Measurements from ENCODE around the gene FBXO41.
A peak's percentile ranks its signal among the peaks of the same experiment; 100 is the strongest.

The FBXO41 gene

DNA sequence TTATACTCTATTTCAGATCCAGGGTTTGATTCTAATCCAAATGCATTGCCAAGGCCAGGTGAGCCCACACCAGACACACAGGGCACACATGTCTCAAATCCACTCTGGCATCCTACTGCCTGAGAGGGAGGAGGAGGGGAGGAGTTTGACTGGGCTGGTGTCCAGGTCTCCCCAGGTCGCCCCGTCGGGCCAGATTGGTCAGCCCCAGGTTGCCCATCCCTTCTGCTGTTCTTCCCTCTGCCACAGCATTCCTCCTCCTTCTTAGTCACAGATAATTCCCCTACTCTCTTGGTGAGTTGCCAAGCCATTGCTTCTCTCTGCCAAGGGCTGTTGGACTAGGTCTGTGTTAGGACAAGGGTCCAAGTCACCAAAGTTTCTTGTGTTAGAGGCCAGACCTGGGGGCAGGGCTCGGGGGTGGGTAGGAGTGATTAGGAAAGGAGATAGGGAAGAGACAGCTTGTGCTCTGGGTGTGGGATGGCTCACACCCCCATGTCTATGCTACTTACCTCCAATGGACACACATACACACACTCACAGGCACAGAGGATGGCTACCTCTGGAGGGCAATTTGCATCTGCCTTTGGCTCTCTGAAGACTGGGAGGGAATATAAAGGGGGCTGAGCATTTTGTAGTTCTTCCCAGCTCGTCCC is 11.6 kb upstream of the FBXO41 start:
- no peaks in the 10 kb centered on the region for H3K36me3 ChIP-seq (ENCODE audit: control insufficient read depth, insufficient read depth, low read length)
- H3K18ac ChIP-seq (ENCODE audit: low read length) = no peak overlapping the region
- H3K27ac ChIP-seq (ENCODE audit: low read depth, low read length) = no peak overlapping the region
- H3K23ac ChIP-seq (ENCODE audit: low read length) = no peak overlapping the region
- no peak overlapping the region for H3K4me3 ChIP-seq (ENCODE audit: low read length)
- H3K4ac ChIP-seq (ENCODE audit: low read depth, low read length) = no peak overlapping the region
- no peak overlapping the region for H2BK120ac ChIP-seq (ENCODE audit: low read depth, low read length)
- no peaks in the 10 kb centered on the region for H3K4me1 ChIP-seq (ENCODE audit: control insufficient read depth, low read depth, low read length)
- H3K27me3 ChIP-seq (ENCODE audit: insufficient read depth, low read length, poor library complexity) = peaks cover 24% of the 10 kb centered on the region
- no peak overlapping the region for H3K9ac ChIP-seq (ENCODE audit: low read length)
- no peaks in the 10 kb centered on the region for H3K79me1 ChIP-seq (ENCODE audit: low read length)
- no peak overlapping the region for H3K56ac ChIP-seq (ENCODE audit: low read length)
- no peak for DNase-seq
- no CpG with 5 or more reads among the region's 5 CpGs for WGBS (ENCODE audit: extremely low coverage, insufficient coverage, low lambda C conversion rate)
- no peak overlapping the region for H2BK15ac ChIP-seq (replicated peaks; ENCODE audit: low read depth)
- H3K4me2 ChIP-seq (ENCODE audit: low read length) = no peak overlapping the region
- no peak overlapping the region for H2AK5ac ChIP-seq (ENCODE audit: low read length)
- H2BK5ac ChIP-seq (ENCODE audit: low read length) = no peak overlapping the region
- H3K79me2 ChIP-seq (ENCODE audit: control insufficient read depth, insufficient read depth, low read length) = no peaks in the 10 kb centered on the region
- H4K5ac ChIP-seq (ENCODE audit: low read length) = no peak overlapping the region
- no peak overlapping the region for H4K8ac ChIP-seq (ENCODE audit: low read depth, low read length)

DNA sequence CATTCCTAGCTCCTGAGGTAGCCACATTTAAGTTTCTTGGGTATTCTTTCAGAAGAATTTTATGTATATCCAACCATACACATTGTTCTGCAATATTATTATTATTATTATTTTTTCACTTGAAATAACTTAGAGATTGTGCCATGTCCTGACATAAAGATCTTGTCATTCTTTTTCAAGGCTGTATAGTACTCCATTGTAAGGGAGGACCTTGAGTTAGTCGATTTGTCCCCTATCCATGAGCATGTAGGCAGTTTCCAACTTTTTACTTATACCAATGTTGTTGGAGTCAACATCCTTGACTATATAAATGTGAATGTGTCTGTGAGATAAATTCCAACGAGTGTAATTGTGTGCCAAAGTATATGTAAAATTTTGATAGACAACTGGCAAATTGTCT is 10.0 kb upstream of the FBXO41 start:
- no peak overlapping the region for H3K4me2 ChIP-seq (ENCODE audit: low read length)
- H3K18ac ChIP-seq (ENCODE audit: low read length) = no peak overlapping the region
- no peak overlapping the region for H3K23ac ChIP-seq (ENCODE audit: low read length)
- no peak overlapping the region for H3K56ac ChIP-seq (ENCODE audit: low read length)
- no peak overlapping the region for H2BK5ac ChIP-seq (ENCODE audit: low read length)
- no peak overlapping the region for H4K8ac ChIP-seq (ENCODE audit: low read depth, low read length)
- no peak overlapping the region for H3K4me3 ChIP-seq (ENCODE audit: low read length)
- no peaks in the 10 kb centered on the region for H3K4me1 ChIP-seq (ENCODE audit: control insufficient read depth, low read depth, low read length)
- no peak overlapping the region for H2BK15ac ChIP-seq (replicated peaks; ENCODE audit: low read depth)
- H3K79me1 ChIP-seq (ENCODE audit: low read length) = no peaks in the 10 kb centered on the region
- no peak for DNase-seq
- WGBS (ENCODE audit: extremely low coverage, insufficient coverage, low lambda C conversion rate) = no CpG with 5 or more reads among the region's 2 CpGs
- no peaks in the 10 kb centered on the region for H3K36me3 ChIP-seq (ENCODE audit: control insufficient read depth, insufficient read depth, low read length)
- no peak overlapping the region for H2BK120ac ChIP-seq (ENCODE audit: low read depth, low read length)
- H3K27ac ChIP-seq (ENCODE audit: low read depth, low read length) = no peak overlapping the region
- H2AK5ac ChIP-seq (ENCODE audit: low read length) = no peak overlapping the region
- H3K9ac ChIP-seq (ENCODE audit: low read length) = no peak overlapping the region
- no peak overlapping the region for H4K5ac ChIP-seq (ENCODE audit: low read length)
- H3K4ac ChIP-seq (ENCODE audit: low read depth, low read length) = no peak overlapping the region
- no peaks in the 10 kb centered on the region for H3K79me2 ChIP-seq (ENCODE audit: control insufficient read depth, insufficient read depth, low read length)
- peaks cover 27% of the 10 kb centered on the region for H3K27me3 ChIP-seq (ENCODE audit: insufficient read depth, low read length, poor library complexity)

DNA sequence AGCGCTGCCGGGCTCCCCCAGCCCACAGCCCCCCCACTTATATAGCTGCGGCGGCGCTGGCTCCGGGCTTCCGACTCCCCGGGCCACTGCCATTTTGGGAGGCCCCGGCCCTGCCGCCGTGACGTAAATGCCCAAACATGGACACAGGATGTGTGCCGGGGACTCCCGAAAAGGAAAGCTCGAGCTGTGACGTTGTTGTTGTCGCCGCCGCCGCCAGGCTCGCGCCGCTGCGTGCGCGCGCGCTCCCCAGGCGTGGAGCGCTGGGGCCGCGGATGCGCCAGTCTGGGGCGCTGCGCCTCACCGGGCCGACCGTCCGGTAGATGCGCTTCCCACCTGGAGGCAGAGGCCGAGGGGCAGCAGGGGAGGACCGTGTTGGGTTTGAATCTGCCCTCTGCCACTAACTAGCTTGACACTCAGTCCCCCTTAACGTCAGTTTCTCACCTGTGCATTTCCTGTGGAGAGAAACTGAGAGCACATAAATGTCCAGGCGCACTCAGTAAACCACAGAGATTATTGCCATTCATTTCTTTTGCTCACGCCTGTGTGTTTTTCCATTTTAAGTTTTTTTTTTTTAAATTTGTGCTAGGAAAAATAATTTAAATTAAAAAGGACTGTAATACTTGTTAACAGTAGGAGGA is 9.4 kb upstream of the FBXO41 start, which contains the start of gene EGR4:
EGR4 (minus strand) TSS at position 15 of the 638 bp plus-strand sequence. CDS start 231 bp downstream, outside the sequence.
- no peak within 1 kb of the TSS for H2BK5ac ChIP-seq (ENCODE audit: low read length)
- peak; percentile 90 for DNase-seq
- no peak within 1 kb of the TSS for H3K23ac ChIP-seq (ENCODE audit: low read length)
- H3K4me3 ChIP-seq (ENCODE audit: low read length) = peak within 1 kb of the TSS; percentile 44
- no peaks in the 10 kb centered on the region for H3K4me1 ChIP-seq (ENCODE audit: control insufficient read depth, low read depth, low read length)
- H3K4ac ChIP-seq (ENCODE audit: low read depth, low read length) = no peak within 1 kb of the TSS
- H3K36me3 ChIP-seq (ENCODE audit: control insufficient read depth, insufficient read depth, low read length) = no peaks in the 10 kb centered on the region
- H3K27ac ChIP-seq (ENCODE audit: low read depth, low read length) = no peak within 1 kb of the TSS
- peak within 1 kb of the TSS; percentile 75 for H3K56ac ChIP-seq (ENCODE audit: low read length)
- no peak within 1 kb of the TSS for H4K8ac ChIP-seq (ENCODE audit: low read depth, low read length)
- no peaks in the 10 kb centered on the region for H3K79me2 ChIP-seq (ENCODE audit: control insufficient read depth, insufficient read depth, low read length)
- no peaks in the 10 kb centered on the region for H3K79me1 ChIP-seq (ENCODE audit: low read length)
- H2BK15ac ChIP-seq (replicated peaks; ENCODE audit: low read depth) = no peak within 1 kb of the TSS
- H3K18ac ChIP-seq (ENCODE audit: low read length) = no peak within 1 kb of the TSS
- H2AK5ac ChIP-seq (ENCODE audit: low read length) = no peak within 1 kb of the TSS
- no CpG with 5 or more reads among the region's 45 CpGs for WGBS (ENCODE audit: extremely low coverage, insufficient coverage, low lambda C conversion rate)
- H3K4me2 ChIP-seq (ENCODE audit: low read length) = peak within 1 kb of the TSS; percentile 79
- H3K9ac ChIP-seq (ENCODE audit: low read length) = peak within 1 kb of the TSS; percentile 52
- H2BK120ac ChIP-seq (ENCODE audit: low read depth, low read length) = no peak within 1 kb of the TSS
- peaks cover 27% of the 10 kb centered on the region for H3K27me3 ChIP-seq (ENCODE audit: insufficient read depth, low read length, poor library complexity)
- no peak within 1 kb of the TSS for H4K5ac ChIP-seq (ENCODE audit: low read length)

DNA sequence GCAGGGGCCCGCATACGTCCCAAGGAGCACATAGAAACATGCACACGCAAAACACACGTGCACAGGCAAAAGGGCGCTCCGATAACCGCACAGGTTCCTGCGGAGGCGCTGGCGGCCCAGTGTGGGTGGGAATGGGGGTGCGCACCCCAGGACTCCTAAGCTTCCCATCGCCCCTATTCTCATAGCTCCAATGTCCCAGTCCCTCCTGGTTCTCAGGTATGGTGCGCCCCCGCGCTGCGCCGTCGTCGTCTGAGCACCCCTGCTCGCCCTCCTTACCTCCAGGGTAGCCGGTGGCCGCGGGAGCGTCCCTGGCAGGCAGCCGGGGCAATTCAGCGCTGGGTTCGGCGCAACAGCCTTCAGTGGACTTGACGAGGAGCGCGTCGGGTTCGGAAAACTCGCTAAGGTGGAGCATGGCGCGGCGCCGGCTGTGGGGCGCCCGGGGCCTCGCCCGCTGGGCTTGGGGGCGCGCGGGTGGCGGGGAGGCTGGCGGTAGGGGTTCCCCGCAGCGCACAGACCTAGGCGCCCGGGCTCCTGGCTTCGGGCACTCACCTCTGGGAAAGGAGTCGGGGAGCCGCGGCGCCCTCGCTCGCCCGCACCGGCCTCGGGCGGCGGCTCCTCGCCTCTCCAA is 8.7 kb upstream of the FBXO41 start:
- Histone ChIP-seq H3K27ac (ENCODE audit: low read depth, low read length) (no peak overlapping the region), H3K56ac (ENCODE audit: low read length) (no peak overlapping the region), H2AK5ac (ENCODE audit: low read length) (no peak overlapping the region), H3K23ac (ENCODE audit: low read length) (no peak overlapping the region), H3K18ac (ENCODE audit: low read length) (no peak overlapping the region), H3K79me1 (ENCODE audit: low read length) (no peaks in the 10 kb centered on the region), H3K79me2 (ENCODE audit: control insufficient read depth, insufficient read depth, low read length) (no peaks in the 10 kb centered on the region), H3K4me1 (ENCODE audit: control insufficient read depth, low read depth, low read length) (no peaks in the 10 kb centered on the region), H2BK120ac (ENCODE audit: low read depth, low read length) (no peak overlapping the region), H2BK5ac (ENCODE audit: low read length) (no peak overlapping the region), H3K9ac (ENCODE audit: low read length) (no peak overlapping the region), H3K27me3 (ENCODE audit: insufficient read depth, low read length, poor library complexity) (peaks cover 28% of the 10 kb centered on the region), H4K8ac (ENCODE audit: low read depth, low read length) (no peak overlapping the region), H3K4ac (ENCODE audit: low read depth, low read length) (no peak overlapping the region), H3K4me3 (ENCODE audit: low read length) (peak overlapping the region; percentile 19), H3K4me2 (ENCODE audit: low read length) (peak overlapping the region; percentile 25), H2BK15ac (replicated peaks; ENCODE audit: low read depth) (no peak overlapping the region), H3K36me3 (ENCODE audit: control insufficient read depth, insufficient read depth, low read length) (no peaks in the 10 kb centered on the region), H4K5ac (ENCODE audit: low read length) (no peak overlapping the region)
- WGBS (ENCODE audit: extremely low coverage, insufficient coverage, low lambda C conversion rate) = no CpG with 5 or more reads among the region's 64 CpGs
- DNase-seq = no peak

DNA sequence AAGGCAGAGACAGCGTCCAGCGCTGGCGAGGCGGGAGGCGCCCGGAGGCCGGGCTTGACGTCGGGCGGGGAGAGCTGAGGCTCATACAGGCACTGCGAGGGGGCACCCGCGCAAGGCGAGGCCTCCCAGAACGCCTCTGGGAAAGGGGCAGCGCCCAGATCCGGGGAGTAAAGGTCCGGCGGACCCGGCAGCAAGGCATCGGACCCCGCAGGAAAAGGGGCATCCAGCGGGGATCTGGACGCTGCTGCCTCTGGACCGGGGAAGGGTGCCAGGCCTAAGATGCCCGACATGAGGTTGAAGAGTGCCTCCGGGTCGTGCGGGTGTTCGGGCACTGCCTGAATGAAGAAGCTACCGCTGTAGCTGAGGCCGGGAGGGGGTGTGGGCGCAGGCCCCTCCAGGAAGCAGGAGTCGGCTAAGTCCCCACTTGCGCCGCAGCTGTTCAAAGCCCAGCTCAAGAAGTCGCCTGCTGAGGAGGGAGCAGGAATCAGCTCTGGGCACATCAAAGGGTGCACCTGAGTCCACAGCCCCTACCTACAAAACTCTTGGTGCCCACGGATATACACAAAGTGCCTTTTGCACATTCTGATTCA is 8.1 kb upstream of the FBXO41 start:
- Histone ChIP-seq H4K8ac (ENCODE audit: low read depth, low read length) (no peak overlapping the region), H3K27ac (ENCODE audit: low read depth, low read length) (no peak overlapping the region), H2AK5ac (ENCODE audit: low read length) (no peak overlapping the region), H3K9ac (ENCODE audit: low read length) (no peak overlapping the region), H3K79me1 (ENCODE audit: low read length) (no peaks in the 10 kb centered on the region), H3K4me3 (ENCODE audit: low read length) (no peak overlapping the region), H3K79me2 (ENCODE audit: control insufficient read depth, insufficient read depth, low read length) (no peaks in the 10 kb centered on the region), H2BK120ac (ENCODE audit: low read depth, low read length) (no peak overlapping the region), H2BK15ac (replicated peaks; ENCODE audit: low read depth) (no peak overlapping the region), H3K4me2 (ENCODE audit: low read length) (no peak overlapping the region), H4K5ac (ENCODE audit: low read length) (no peak overlapping the region), H3K56ac (ENCODE audit: low read length) (no peak overlapping the region), H3K36me3 (ENCODE audit: control insufficient read depth, insufficient read depth, low read length) (no peaks in the 10 kb centered on the region), H3K4ac (ENCODE audit: low read depth, low read length) (no peak overlapping the region), H3K23ac (ENCODE audit: low read length) (no peak overlapping the region), H3K27me3 (ENCODE audit: insufficient read depth, low read length, poor library complexity) (peaks cover 28% of the 10 kb centered on the region), H3K4me1 (ENCODE audit: control insufficient read depth, low read depth, low read length) (no peaks in the 10 kb centered on the region), H2BK5ac (ENCODE audit: low read length) (no peak overlapping the region), H3K18ac (ENCODE audit: low read length) (no peak overlapping the region)
- WGBS (ENCODE audit: extremely low coverage, insufficient coverage, low lambda C conversion rate) = no CpG with 5 or more reads among the region's 38 CpGs
- no peak for DNase-seq

All from mesendoderm (in vitro differentiated cells).